OCI-LY7 (cell line): ENCODE results near the gene TRIML1. TPM values are rescaled to one million over a fixed set of nuclear protein-coding genes. Genes with fewer than 3 reads are reported as not detected.

Experiments used
- Bru-seq: library from RNA; stranded (reverse); fragments of 400-500 nt; gene quantifications from one replicate; lab custom pipeline; 2021; lab: Mats Ljungman, UMichigan
- BruChase-seq, 2 experiments: library from RNA; stranded (reverse); fragments of 400-500 nt; gene quantifications; one replicate each; lab custom pipeline; 2021; lab: Mats Ljungman, UMichigan
- BruUV-seq: library from RNA; stranded (reverse); fragments of 400-500 nt; replicated peaks from 2 replicates; lab custom pipeline; 2021; lab: Mats Ljungman, UMichigan
- CTCF ChIA-PET: fragments of 300-600 bp; sonication (Branson Sonifier 250); formaldehyde crosslinking; loops from one replicate; lab custom pipeline; 2022; ENCODE audit warnings: antibody characterized with exemption; ENCODE audit not compliant: unreplicated experiment; lab: Charles Lee
- POLR2A ChIA-PET: fragments of 300-600 bp; sonication (Branson Sonifier 250); formaldehyde crosslinking; loops from one replicate; lab custom pipeline; 2022; ENCODE audit warnings: antibody characterized with exemption; lab: Charles Lee
- DNase-seq: peaks from one replicate; pipeline ENCODE4 v3.0.0-alpha.2; 2015; ENCODE audit warnings: low spot score
- H2AFZ ChIP-seq: fragments of 200-600 bp; sonication (generic), shearing (Covaris generic); 2 replicates; pipeline ENCODE4 v1.6.1; 2014; ENCODE audit warnings: mild to moderate bottlenecking, antibody characterized with exemption, low read length, moderate library complexity
- H3K27ac ChIP-seq: fragments of 200-600 bp; sonication (generic); 2 replicates; pipeline ENCODE4 v1.5.1; 2014; ENCODE audit warnings: mixed run types, low read depth, mild to moderate bottlenecking, moderate library complexity, low read length, inconsistent platforms; ENCODE audit not compliant: poor library complexity, severe bottlenecking
- H3K36me3 ChIP-seq: fragments of 200-600 bp; sonication (generic); 2 replicates; pipeline ENCODE4 v1.6.1; 2014; ENCODE audit warnings: mild to moderate bottlenecking, antibody characterized with exemption, low read length, moderate library complexity, mixed read lengths; ENCODE audit not compliant: insufficient read depth
- H3K4me1 ChIP-seq: fragments of 200-600 bp; sonication (generic); 2 replicates; pipeline ENCODE4 v1.5.1; 2014; ENCODE audit warnings: mild to moderate bottlenecking, low read length; ENCODE audit not compliant: insufficient read depth, poor library complexity, severe bottlenecking
- H3K4me2 ChIP-seq: fragments of 200-600 bp; sonication (generic); 2 replicates; pipeline ENCODE4 v1.6.1; 2014; ENCODE audit warnings: mild to moderate bottlenecking, low read length
- H3K4me3 ChIP-seq: fragments of 200-600 bp; sonication (generic); 2 replicates; pipeline ENCODE4 v1.5.1; 2014; ENCODE audit warnings: mild to moderate bottlenecking, low read depth, low read length; ENCODE audit not compliant: poor library complexity, severe bottlenecking
- H3K79me2 ChIP-seq: fragments of 200-600 bp; sonication (generic); 2 replicates; pipeline ENCODE4 v1.6.1; 2016; ENCODE audit warnings: low read depth, mild to moderate bottlenecking, low read length, moderate library complexity, mixed read lengths; ENCODE audit not compliant: insufficient read depth
- H3K9me2 ChIP-seq: fragments of 200-600 bp; sonication (generic); 2 replicates; pipeline ENCODE4 v1.6.1; 2016; ENCODE audit warnings: mild to moderate bottlenecking, low read length, mixed read lengths; ENCODE audit not compliant: insufficient read depth
- H3K9me3 ChIP-seq: fragments of 200-600 bp; sonication (generic); 2 replicates; pipeline ENCODE4 v1.6.1; 2014; ENCODE audit warnings: mild to moderate bottlenecking, mixed run types, low read length, mixed read lengths
- H4K20me1 ChIP-seq: fragments of 200-600 bp; sonication (generic); 2 replicates; pipeline ENCODE4 v1.6.1; 2014; ENCODE audit warnings: mild to moderate bottlenecking, antibody characterized with exemption, low read length, moderate library complexity, mixed read lengths; ENCODE audit not compliant: insufficient read depth
- EZH2phosphoT487 ChIP-seq: fragments of 200-600 bp; sonication (generic); IDR thresholded peaks from 2 replicates; pipeline ENCODE4 v1.6.1; 2018; ENCODE audit warnings: low read depth, borderline replicate concordance, mild to moderate bottlenecking, mixed run types, antibody characterized with exemption, low read length, moderate library complexity, mixed read lengths
- intact Hi-C: fragments of 100-400 bp; cut with micrococcal nuclease; formaldehyde crosslinking; loops from one replicate; pipeline ENCODE4 v1.10.0; 2022; ENCODE audit not compliant: unreplicated experiment
- long read RNA-seq: library from polyadenylated mRNA; stranded (forward); transcript quantifications from one replicate; pipeline ENCODE4 v2.0.0, GENCODE V29; 2022
- total RNA-seq, 2 experiments: library from RNA; depleted of rRNA in 1 of 2; stranded (reverse); fragments of >200 nt in 1 of 2; shearing (Covaris generic) in 1 of 2; gene quantifications; 2 replicates each; pipeline ENCODE4 v1.2.3, GENCODE V29; 2014 to 2022
- TF ChIP-seq, protein P1 (sequence below): fragments of 200-600 bp; sonication (generic); conservative IDR thresholded peaks from 2 replicates; pipeline ENCODE4 v1.5.1; 2014; ENCODE audit warnings: mild to moderate bottlenecking, antibody characterized with exemption, low read length, moderate library complexity, mixed read lengths

Gene TRIML1, protein sequence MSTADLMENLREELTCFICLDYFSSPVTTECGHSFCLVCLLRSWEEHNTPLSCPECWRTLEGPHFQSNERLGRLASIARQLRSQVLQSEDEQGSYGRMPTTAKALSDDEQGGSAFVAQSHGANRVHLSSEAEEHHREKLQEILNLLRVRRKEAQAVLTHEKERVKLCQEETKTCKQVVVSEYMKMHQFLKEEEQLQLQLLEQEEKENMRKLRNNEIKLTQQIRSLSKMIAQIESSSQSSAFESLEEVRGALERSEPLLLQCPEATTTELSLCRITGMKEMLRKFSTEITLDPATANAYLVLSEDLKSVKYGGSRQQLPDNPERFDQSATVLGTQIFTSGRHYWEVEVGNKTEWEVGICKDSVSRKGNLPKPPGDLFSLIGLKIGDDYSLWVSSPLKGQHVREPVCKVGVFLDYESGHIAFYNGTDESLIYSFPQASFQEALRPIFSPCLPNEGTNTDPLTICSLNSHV
- total RNA-seq (2014; rRNA removed; shearing (Covaris generic)) (not detected in 2 replicates), total RNA-seq (2022) (not detected in 2 replicates), Bru-seq, nascent RNA (not detected), BruChase-seq, experiment 1, labeled RNA remaining after a 6-hour chase (not detected), BruChase-seq, experiment 2, labeled RNA remaining after a 2-hour chase (not detected)
- long read RNA-seq: 0 reads

DNA sequence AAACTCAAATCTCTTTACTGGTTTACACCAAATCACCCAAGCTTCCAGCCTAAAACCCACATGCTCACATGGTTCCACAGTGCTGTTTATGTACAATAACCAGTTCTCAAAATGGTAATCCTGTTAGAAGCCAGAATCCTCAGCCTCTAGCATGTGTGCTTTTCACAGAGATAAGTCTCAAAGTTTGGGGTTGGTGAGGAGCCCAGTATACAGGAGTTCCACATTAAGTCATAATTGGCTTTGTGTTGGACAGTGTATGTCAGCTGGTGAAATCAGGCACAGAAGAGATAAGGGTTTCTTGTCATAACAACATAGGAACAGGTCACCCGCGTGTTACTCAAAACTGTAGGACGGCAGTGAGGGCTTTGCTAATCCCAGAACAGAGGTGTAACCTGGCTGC is at the start of gene TRIML1:
Gene TRIML1, plus strand, starts transcription at position 301 of the 400 bp plus-strand sequence. CDS start 118 bp downstream, outside the sequence.
- TF ChIP-seq, protein P1, sequence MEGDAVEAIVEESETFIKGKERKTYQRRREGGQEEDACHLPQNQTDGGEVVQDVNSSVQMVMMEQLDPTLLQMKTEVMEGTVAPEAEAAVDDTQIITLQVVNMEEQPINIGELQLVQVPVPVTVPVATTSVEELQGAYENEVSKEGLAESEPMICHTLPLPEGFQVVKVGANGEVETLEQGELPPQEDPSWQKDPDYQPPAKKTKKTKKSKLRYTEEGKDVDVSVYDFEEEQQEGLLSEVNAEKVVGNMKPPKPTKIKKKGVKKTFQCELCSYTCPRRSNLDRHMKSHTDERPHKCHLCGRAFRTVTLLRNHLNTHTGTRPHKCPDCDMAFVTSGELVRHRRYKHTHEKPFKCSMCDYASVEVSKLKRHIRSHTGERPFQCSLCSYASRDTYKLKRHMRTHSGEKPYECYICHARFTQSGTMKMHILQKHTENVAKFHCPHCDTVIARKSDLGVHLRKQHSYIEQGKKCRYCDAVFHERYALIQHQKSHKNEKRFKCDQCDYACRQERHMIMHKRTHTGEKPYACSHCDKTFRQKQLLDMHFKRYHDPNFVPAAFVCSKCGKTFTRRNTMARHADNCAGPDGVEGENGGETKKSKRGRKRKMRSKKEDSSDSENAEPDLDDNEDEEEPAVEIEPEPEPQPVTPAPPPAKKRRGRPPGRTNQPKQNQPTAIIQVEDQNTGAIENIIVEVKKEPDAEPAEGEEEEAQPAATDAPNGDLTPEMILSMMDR: no peak
- TF ChIP-seq EZH2phosphoT487: no peak
- H3K36me3 ChIP-seq: no peaks in the 10 kb centered on the region
- H3K4me2 ChIP-seq: no peak within 1 kb of the TSS
- no peak for DNase-seq
- POLR2A ChIA-PET: no interaction called here
- no peak within 1 kb of the TSS for H3K4me3 ChIP-seq
- no peak within 1 kb of the TSS for H3K27ac ChIP-seq
- intact Hi-C loops: no loop called here
- CTCF ChIA-PET: no interaction called here
- no peaks in the 10 kb centered on the region for H4K20me1 ChIP-seq
- no peaks in the 10 kb centered on the region for H3K9me3 ChIP-seq
- no peaks in the 10 kb centered on the region for H3K79me2 ChIP-seq
- H3K9me2 ChIP-seq: no peaks in the 10 kb centered on the region
- no peaks in the 10 kb centered on the region for H3K4me1 ChIP-seq
- BruUV-seq: no TSS peak
- H2AFZ ChIP-seq: no peak within 1 kb of the TSS

DNA sequence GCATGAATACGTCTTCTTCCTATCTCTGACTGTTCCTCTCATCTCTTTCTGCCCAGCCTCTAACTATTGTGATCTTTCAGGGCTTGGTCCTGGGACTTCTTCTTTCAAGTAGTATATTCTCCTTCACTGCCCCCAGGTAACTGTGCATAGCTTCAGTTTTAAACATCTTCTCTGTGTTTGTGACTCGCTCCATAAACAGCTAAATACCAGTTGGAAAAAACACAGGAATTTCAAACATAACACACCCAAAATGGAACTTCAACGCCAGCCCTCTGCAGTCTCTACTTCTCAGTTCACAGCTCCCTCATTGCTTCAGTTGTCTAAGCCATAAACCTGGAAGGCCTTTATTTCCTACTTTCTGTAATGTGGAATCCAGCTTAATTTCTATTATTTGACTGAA is 46.4 kb upstream of the TRIML1 start:
- Histone ChIP-seq H3K4me3 (no peak overlapping the region), H3K9me3 (no peaks in the 10 kb centered on the region), H3K79me2 (no peaks in the 10 kb centered on the region), H3K36me3 (no peaks in the 10 kb centered on the region), H3K4me1 (no peaks in the 10 kb centered on the region), H4K20me1 (no peaks in the 10 kb centered on the region), H3K9me2 (no peaks in the 10 kb centered on the region), H3K27ac (no peak overlapping the region), H2AFZ (no peak overlapping the region), H3K4me2 (no peak overlapping the region)
- BruUV-seq: no TSS peak
- ChIA-PET POLR2A (interaction anchor here (0.6 kb wide), 1 partner anchor 36 kb away, joined by 3 read pairs; no protein-coding TSS in a partner anchor), CTCF (no interaction called here)
- TF ChIP-seq, protein P1: no peak
- no peak for TF ChIP-seq EZH2phosphoT487
- DNase-seq: no peak
- intact Hi-C loops: no loop called here
